T-helper 2 cell (primary cell): ENCODE data around the gene RNF113A.
"Not testable (repeated sequence)": the region's sequence is repeated elsewhere in the genome, so short reads cannot be mapped to it uniquely, and the experiment has no call there.

Experiments used
- DNase-seq, 5 experiments: peaks; one replicate each; pipeline versions ENCODE4 v3.0.0 to v3.0.0-alpha.2; 2012 to 2022
- total RNA-seq, 2 donors: gene quantifications; one replicate each; lab custom pipeline; 2026; lab: John Stamatoyannopoulos, UW

Gene RNF113A
- total RNA-seq: 33.7 to 50.6 reads per million in 2 donors

DNA sequence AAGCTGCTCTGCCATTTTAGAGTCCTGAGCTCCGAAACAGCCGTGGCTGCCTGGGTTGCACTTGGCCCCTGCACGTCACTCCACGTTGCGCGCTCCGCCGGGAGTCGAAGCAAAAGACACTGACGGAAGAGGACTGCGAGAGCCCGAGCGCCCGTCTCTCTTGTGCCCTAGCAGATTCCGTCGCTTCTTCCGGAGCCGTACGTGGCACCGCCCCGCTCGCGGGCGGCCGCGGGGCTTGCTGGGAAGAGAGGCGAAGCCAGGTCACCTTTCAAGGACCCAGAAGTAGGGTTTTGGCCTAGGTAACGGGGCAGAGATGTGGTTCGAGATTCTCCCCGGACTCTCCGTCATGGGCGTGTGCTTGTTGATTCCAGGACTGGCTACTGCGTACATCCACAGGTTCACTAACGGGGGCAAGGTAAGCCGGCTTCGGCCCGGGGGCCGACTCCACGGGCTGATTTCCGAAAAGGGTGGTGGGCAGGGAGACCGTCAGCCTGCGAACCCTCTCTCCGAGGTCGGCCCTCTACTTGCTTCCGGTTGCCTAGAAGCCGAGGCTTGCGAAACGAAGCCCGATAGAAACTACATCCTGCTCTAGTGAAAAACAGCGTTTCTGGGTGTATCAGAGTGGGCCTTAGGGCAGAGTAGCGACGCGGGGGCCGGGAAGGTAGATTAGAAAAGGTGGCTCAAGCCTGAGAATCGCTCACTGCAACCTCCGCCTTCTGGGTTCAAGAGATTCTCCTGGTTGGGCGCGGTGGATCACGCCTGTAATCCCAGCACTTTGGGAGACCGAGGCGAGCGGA is at the start of gene RNF113A, which contains the start of gene NDUFA1:
Gene RNF113A, minus strand, starts transcription at position 135 of the 797 bp plus-strand sequence. Its CDS starts 120 bp downstream, at position 15.
Gene NDUFA1, plus strand, starts transcription at position 234 of the 797 bp plus-strand sequence. Its CDS starts 80 bp downstream, at position 314.
- DNase-seq: peak; percentile 59 to 96 (median 78)

DNA sequence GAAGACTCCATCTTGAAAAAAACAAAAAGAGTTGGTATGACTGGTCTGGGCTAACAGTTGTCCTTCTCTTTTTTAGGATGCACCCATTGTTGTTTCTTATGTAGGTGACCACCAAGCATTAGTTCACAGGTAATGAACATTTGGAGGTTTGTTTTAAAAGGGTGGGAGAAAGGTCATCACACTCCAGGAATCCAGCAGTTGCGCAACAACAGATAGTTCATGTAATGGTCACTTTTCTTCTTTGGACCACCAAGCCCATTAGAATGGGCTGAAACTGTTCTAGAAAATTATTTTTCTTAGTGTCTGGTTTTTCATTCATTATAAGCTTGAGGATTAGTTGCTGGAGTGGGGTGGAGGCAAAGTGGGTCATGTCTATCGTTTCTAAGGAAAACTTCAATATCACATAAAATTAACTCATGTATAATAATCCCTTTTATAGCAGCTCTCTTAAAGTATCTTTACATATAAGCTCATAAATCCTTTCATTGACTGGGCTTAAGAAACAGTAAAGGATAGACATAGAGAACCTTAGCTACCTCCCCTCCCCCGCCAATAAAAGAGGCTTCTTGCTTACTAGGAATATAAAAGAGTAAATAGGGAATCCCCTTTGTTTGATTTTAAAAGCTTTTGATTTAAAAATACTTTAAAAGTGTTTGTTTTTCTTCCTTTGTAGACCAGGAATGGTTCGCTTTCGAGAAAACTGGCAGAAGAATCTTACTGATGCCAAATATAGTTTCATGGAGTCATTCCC is 48.5 kb upstream of the RNF113A start:
- no peak for DNase-seq

DNA sequence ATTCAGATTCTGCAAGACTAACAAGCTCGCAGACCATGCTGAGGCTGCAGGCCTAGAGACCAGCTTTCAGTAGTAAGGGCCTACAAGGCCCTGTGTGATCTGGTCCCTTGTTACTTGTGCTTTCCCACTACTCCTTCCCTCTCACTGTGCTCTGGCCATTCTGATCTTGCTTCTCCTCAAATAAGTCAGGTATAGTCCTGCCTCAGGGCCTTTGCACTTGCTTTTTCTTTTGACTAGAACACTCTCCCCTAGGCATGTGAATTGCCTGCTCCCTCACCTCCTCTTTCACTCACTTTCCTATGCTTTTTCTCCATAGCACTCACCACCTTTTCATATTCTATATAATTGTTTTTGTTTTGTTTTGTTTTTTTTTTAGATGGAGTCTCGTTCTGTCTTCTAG is 46.3 kb upstream of the RNF113A start:
- no peak for DNase-seq

DNA sequence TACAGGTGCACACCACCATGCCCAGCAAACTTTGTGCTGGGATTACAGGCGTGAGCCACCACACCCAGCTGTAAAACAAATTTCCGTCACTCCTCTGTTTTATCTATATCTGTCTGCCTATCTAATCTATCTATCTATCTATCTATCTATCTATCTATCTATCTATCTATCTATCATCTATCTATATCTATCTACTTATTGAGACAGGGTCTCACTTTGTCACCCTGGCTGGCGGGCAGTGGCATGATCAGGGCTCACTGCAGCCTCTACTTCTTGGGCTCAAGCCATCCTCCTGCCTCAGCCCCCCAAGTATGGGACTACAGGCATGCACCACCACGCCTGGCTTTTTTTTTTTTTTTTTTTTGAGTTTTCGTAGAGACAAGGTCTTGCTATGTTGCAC is 44.8 kb upstream of the RNF113A start:
- DNase-seq: no peak

DNA sequence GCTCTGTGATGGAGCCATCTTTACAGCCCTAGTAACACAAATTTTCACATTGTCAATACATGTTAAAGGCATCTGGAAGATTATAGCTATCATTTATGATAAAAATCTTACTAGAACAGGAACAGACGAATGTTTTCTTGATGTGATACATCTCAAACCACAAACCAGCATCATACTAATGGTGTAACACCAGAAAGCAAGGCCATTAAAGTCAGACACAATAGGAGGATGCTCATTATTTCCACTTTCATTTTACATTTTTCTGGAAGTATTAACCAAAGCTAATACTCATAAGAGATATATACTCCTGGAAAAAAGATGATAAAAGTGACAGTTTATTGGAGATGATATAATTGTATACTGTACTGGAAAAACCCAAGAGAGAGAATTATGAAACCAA is 29.4 kb upstream of the RNF113A start:
- DNase-seq: peak in 1 of 5 experiments; percentile 60

DNA sequence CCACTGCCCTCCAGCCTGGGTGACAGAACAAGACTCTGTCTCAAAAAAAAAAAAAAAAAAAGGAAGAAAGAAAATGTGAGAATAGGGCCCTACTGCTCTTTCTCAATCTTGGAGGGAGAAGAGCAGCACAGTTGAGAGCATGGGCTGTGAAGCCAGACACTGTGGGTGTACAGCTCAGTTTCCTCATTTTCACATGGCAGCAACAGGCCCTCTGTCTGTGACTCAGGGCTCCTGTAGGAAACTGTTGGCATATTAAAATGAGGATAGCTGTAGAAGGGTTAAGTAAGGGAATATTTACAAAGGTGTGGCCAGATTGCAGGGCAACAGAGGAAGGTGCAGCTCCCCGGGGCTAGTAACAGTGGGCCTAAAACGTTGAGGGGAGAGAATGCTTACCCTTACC is 27.6 kb upstream of the RNF113A start:
- DNase-seq: no peak

DNA sequence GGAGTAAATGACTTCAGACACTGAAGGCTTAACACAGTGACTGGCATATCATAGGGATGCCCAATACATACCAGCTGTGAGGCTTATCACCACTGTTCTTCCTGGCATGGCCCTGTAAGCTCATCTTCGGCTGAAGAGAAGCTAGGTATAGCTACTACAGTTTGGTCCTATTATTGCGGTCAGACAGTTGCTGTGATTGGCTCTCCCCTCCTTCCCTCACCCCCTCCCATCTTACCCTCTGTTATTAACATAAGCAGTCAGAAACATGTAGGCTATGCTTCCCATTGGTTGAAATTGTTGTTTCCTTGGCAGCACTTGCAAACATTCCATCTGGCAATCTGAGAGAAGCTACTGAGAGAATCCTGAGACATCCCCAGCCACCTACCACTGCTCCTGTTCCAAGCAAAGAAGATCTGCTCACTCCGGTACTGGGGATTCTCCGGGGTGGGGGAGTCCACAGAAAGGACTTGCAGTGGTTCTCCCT is 24.4 kb upstream of the RNF113A start, which contains the start of gene AKAP14:
Gene AKAP14, plus strand, starts transcription at position 51 of the 484 bp plus-strand sequence. CDS start 7,331 bp downstream, outside the sequence.
- no peak for DNase-seq

DNA sequence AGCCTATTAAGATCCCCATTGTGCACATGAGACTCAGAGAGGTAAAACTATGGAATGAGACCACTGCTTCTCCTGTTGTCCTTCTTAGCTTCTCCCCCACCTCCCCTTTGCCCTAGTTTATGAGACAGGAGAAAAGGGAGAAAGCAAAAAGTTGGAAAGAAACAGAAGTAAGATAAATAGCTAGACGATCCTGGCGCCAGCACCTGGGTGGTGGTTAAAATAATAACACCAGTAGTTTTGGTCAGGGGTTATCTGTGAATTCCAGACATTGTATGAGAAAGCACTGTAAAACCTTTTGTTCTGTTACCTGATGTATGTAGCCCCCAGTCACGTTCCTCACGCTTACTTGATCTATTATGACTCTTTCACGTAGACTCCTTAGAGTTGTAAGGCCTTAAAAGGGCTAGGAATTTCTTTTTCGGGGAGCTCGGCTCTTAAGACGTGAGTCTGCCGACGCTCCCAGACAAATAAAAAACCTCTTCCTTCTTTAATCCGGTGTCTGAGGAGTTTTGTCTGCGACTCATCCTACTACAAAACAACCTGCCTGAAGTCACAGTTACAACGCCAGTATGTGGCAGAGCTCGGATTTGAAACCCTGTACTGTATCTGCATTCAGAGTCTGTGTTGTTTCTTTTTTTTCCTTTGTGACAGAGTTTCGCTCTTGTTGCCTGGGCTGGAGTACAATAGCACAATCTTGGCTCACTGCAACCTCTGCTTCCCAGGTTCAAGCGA is 20.6 kb upstream of the RNF113A start:
- not testable (repeated sequence) for DNase-seq

DNA sequence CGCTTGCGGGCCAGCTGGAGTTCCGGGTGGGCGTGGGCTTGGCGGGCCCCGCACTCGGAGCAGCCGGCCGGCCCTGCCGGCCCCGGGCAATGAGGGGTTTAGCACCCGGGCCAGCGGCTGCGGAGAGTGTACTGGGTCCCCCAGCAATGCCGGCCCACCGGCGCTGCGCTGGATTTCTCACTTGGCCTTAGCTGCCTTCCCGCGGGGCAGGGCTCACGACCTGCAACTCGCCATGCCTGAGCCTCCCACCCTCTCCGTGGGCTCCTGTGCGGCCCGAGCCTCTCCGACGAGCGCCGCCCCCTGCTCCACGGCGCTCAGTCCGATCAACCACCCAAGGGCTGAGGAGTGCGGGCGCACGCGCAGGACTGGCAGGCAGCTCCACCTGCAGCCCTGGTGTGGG is 19.1 kb upstream of the RNF113A start:
- not testable (repeated sequence) for DNase-seq

DNA sequence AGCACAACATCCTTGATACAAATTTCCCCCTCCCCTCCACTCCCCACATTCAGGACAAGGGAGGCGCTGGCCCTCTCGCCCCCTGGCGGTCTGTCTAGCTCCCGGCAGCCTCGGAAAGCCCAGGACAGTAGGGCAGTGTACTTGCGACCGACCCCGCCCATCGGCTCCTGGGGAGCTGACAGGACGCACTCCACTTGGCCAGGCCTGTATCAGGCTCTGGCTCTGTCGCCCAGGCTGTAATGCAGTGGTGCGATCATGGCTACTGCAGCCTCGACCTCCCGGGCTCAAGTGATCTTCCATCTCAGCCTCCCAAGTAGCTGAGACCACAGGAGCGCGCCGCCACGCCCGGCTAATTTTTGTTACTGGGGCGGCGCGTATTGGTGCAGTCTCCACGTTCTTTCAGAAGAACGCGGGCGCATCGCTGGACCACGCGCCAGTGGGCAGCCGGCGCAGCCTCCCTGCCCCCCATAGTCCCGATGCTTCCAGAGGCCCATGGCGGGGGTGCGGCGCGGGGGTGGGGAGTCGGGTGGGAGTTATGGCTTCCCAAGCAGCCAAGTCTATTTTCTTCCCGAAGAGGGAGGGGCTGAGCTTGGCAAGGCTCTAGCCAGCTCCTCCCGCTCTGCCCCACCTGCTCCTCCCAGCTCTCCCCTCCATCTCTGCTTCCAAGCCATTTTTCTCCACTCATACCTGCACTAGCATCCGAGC is 16.3 kb upstream of the RNF113A start:
- DNase-seq: peak; percentile 11 to 72 (median 32)

DNA sequence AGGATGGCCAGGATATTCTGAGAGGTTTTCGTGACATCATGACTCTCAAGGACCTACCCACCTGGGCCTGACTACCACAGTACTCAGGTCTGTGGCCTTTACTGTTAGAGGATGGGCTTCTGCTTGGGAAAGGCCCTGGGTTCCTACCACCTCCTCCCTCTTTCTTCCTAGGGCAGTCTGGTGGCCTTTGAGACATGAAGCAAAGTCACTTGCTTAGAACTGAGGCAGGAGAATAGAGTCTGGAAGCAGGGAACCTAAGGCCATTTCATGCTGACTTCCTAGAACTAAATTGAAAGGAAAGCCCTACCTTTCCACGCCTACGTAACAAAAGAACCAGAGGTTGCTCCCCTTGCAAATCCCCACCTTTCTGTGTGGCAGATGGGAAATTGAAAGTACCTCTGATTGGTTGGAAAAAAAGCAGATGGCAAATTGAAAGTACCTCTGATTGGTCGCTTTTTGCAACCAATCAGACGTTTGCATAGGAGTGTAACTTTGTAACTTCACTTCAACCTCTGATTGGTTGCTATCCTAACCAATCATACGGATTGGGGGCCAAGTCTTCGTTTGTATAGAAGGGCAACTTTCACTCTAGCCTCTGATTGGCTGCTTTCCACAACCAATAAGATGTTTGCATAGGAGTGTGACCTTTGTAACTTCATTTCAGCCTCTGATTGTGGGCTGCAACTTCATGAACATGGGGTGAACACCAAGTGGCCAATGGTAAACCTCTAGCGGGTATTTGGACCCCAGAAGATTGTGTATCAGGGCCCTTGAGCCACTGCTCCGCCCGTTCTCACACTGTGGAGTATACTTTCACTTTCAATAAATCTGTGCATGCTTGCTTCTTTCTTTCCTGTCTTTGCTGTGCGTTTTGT is 14.3 kb upstream of the RNF113A start:
- peak in 2 of 5 experiments; percentile 44 to 92 for DNase-seq

DNA sequence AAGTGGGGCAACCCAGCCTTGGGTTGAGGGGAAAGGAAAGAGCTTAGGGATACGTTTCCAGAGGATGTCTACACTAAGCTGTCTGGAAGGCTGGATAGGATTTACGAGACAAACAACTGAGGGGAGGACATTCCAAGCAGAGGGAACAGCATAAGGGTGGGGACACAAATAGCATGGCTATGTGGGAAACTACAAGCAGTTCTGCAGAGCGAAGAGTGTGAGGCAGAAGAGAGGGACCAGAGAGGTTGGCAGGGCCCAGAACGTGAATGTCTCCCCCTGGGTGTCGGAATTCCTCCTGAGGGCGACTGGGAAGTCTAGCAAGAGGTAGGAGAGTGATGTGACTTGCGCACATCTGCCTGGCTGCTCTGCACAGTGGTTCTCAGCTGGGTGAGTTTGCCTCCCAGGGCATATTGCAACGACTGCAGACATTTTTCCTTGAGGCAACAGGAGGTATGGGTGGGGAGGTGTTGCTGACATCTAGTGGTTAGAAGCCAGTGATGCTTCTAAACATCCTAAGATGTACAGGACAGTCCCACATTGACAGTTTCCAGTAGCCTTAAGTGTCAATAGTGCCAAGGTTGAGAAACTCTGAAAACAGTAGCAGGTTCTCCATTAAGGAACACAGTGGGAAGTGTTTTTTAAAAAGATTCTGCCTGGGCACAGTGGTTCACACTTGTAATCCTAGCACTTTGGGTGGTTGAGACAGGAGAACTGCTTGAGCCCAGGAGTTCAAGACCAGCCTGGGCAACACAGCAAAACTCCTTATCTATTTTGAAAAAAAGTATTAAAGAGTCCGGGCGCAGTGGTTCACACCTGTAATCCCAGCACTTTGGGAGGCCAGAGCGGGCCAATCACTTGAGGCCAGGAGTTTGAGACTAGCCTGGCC is 9.3 kb upstream of the RNF113A start:
- peak in 3 of 5 experiments; percentile 12 to 73 (median 19) for DNase-seq

DNA sequence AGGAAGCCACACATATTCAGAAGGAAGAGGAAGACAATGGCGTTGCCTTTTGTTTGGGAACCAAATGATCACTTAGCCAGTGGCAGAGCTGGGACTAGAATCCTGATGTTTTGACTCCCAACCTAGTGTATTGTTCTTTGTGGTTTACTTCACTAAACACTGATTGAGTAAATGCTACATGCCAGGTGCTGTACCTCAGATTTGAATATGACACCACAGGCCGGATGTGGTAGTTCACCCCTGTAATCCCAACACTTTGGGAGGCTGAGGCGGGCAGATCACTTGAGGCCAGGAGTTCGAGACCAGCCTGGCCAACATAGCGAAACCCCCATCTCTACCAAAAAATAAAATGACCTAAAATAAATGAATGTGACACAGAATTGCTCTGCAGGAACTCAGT is 8.5 kb upstream of the RNF113A start:
- DNase-seq: peak in 1 of 5 experiments; percentile 59

DNA sequence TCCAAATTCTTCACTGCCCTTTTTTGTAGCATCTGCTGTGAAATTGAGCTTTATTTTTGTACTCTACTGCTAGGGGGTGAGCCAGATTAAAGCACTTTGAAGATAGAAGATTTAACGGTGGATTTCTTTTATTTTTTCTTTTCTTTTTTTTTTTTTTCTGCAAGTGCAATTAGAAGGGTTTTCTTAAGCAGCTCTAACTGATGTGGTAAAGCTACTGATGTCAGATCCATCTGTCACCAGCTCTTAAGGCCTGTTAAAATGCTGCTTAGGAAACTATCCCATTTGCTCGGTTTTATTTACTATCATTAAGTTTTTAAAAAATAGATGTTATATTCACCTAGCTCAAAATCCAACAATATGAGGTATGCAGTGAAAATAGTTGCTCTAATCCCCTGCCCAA is 7.2 kb upstream of the RNF113A start:
- DNase-seq: no peak

DNA sequence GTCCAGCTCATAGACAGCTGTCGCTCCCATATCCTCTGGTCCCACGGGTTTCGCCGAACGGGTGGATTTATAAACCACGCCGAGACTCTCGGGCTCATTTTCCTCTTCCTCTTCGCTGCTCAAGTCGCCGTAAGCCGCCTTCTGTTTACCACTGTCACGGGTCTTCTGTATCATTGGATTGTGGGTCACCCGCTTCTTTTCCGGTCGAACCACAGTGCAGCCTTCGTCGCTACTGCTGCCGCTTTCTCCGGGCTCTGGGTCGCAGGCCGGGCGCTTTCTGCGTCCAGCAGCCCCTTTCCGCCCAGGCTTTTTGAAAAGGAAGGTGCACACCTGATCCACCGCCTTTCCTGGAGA is 311 bp downstream of the RNF113A start:
- peak in 1 of 5 experiments; percentile 11 for DNase-seq

DNA sequence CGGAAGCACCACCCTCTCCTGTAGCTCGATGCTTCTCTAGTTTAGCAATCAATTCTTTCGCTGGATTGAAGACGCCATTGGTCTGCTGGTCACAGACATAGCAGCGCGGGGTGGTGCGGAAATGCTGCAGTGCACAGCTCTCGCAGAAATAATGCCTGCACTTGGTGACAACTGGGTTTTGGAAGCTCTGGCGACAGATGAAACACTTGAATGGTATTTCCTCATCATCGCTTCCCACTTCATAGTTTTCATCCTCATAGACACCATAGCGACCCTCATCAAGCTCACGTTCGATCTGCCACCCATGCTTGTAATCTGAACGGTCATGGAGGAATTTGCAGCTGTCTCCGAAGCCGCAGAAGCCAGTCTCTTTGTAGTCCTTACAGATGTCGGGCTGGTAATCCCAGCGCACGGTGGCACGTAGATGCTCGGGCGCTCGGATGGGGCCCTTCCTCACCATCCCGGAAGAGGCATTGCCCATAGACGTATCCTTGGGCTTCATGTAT is 854 bp downstream of the RNF113A start:
- DNase-seq: peak in 3 of 5 experiments; percentile 18 to 60 (median 25)

DNA sequence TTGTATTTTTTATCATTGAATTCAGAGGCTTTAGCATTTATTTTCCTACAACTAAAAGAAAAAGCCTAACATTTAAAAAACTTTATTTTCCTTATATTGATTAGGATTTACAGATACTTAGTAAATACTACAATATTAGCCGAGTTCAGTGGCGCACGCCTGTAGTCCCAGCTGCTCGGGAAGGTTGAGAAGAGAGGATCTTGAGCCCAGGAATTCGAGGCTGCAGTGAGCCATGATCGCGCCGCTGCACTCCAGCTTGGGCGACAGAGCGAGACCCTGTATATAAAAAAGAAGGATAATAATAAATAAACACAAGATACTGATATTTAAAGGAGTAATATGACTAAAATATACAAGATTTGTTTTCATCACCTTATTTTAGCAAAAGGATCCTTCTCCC is 18.1 kb downstream of the RNF113A start:
- DNase-seq: no peak

DNA sequence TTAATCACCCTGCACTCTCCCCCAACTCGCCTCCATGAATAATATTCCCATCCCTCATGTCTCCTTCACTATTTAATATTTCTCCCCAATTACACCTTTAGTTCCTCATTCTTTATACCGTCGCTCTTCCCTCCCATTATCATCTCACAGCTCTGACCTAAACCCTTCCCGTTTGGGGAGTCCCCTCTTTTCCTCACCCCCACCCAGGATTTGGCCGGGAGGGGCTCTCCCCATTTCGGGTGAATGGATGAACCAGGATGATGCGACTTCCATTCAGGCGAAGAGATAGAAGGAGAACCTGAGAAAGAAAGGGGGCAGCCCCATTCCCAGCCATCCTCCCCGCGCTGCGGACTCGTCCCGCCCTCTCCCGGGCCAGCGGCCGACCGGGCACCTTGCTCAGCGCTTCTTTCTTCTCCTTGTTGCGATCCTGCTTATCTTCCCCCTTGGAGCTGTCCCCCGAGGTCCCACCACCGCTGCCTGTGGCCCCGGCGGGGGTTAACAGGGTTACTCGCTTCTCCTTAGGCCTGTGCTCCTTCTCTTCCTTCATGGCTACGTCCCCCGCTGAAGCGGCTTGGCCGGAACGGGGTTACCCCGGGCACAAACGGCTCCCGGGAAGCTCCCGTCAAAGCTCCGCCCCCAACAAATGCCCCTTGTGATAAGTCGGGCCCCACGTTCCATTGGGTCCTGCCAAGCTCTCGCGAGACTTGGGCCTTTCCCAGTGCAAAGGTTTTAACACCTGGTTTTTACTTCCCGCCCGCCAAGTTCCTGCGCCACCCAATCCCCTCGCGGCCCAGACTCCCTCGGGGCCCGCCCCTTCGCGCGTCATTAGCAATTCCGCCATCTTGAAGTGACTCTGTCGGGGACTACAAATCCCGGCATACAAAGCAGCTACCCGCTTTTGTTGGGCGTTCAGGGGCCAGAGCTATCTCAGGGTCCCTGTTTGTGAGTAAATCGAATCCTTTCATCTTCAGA is 18.9 kb downstream of the RNF113A start, which contains the start of gene UPF3B:
Gene UPF3B, minus strand, starts transcription at position 582 of the 972 bp plus-strand sequence. Its CDS starts 35 bp downstream, at position 547.
- peak; percentile 75 to 98 (median 92) for DNase-seq
